NCI-H1105 treated with DMSO at 0.1 percent for 48 hours (cell line): Measurements from ENCODE around the gene TRAPPC6A.

Source experiments
- DNase-seq: peaks from one replicate; lab custom pipeline; 2025; lab: John Stamatoyannopoulos, UW

The TRAPPC6A gene

GRCh38 chr19:45163751-45164460 lies 14.1 kb downstream of the TRAPPC6A start:
- no peak for DNase-seq

GRCh38 chr19:45163156-45163555 lies 14.9 kb downstream of the TRAPPC6A start:
- DNase-seq, result no peak

GRCh38 chr19:45162608-45163143 lies 15.4 kb downstream of the TRAPPC6A start:
- peak; percentile 65 for DNase-seq

GRCh38 chr19:45161738-45162607 lies 16.1 kb downstream of the TRAPPC6A start:
- no peak for DNase-seq

GRCh38 chr19:45160870-45161737 lies 16.9 kb downstream of the TRAPPC6A start, which contains the start of gene NKPD1:
Gene NKPD1, minus strand, starts transcription at chr19:45160982. Its CDS starts 832 bp downstream, at chr19:45160150.
- DNase-seq, result no peak

- DNase-seq, result no peak
These were observed 18.1 kb downstream of the TRAPPC6A start for GRCh38 chr19:45159971-45160324.

GRCh38 chr19:45159210-45159970 lies 18.6 kb downstream of the TRAPPC6A start:
- no peak for DNase-seq

GRCh38 chr19:45158503-45159209 lies 19.4 kb downstream of the TRAPPC6A start:
- no peak for DNase-seq

- no peak for DNase-seq
These were observed 21.3 kb downstream of the TRAPPC6A start for GRCh38 chr19:45156751-45157150.

- no peak for DNase-seq
These were observed 21.9 kb downstream of the TRAPPC6A start for GRCh38 chr19:45156011-45156630.

GRCh38 chr19:45154064-45154827 lies 23.8 kb downstream of the TRAPPC6A start:
- DNase-seq, result no peak

GRCh38 chr19:45153339-45154063 lies 24.5 kb downstream of the TRAPPC6A start:
- DNase-seq, result peak; percentile 31

GRCh38 chr19:45152504-45153338 lies 25.3 kb downstream of the TRAPPC6A start:
- DNase-seq, result peak; percentile 49

GRCh38 chr19:45151821-45152503 lies 26.1 kb downstream of the TRAPPC6A start:
- no peak for DNase-seq

GRCh38 chr19:45151320-45151719 lies 26.7 kb downstream of the TRAPPC6A start:
- no peak for DNase-seq

GRCh38 chr19:45150751-45151281 lies 27.2 kb downstream of the TRAPPC6A start:
- DNase-seq, result no peak

GRCh38 chr19:45150180-45150579 lies 27.9 kb downstream of the TRAPPC6A start:
- DNase-seq, result no peak
